Tibial nerve (tissue), 3 donors: ENCODE measurements around the gene GOLT1A.

Source experiments
- CTCF ChIP-seq, 5 experiments: fragments of 200-600 bp in 3 of 5; fragments of 450-650 bp in 2 of 5; sonication (generic) in 3 of 5; IDR thresholded peaks; one replicate each; pipeline ENCODE4 v1.5.1; 2016 to 2019; ENCODE audit warnings: antibody characterized with exemption in 5 of 5, mild to moderate bottlenecking in 3 of 5, moderate library complexity in 2 of 5
- POLR2A ChIP-seq, 2 donors: fragments of 450-650 bp; IDR thresholded peaks; one replicate each; pipeline ENCODE4 v1.6.1; 2017; ENCODE audit warnings: antibody characterized with exemption in 2 of 2, mild to moderate bottlenecking in 2 of 2, moderate library complexity in 2 of 2

- TF ChIP-seq CTCF (IDR thresholded peaks at IDR 0.05): no peak
- TF ChIP-seq POLR2A (IDR thresholded peaks at IDR 0.05): no peak
Measured at GRCh38 chr1:204216236-204216635, 2.4 kb upstream of the GOLT1A start.
